ENCODE measurements around the gene WNT7B.

Gene WNT7B

GRCh38 chr22:45919504-45920286 is 57.3 kb downstream of the WNT7B start:
- TF ChIP-seq CTCF (IDR thresholded peaks at IDR 0.05; ENCODE audit: extremely low read depth, insufficient read depth, missing control alignments), result no peak
- in situ Hi-C loops (cut with MboI; ENCODE audit: low pct_unique_long_range_greater_than_20kb, low sequenced_read_pairs, unreplicated experiment), result no loop called here
- no peak for DNase-seq (ENCODE audit: low spot score)

- no peak for DNase-seq (ENCODE audit: low spot score)
- in situ Hi-C loops (cut with MboI; ENCODE audit: low pct_unique_long_range_greater_than_20kb, low sequenced_read_pairs, unreplicated experiment), result no loop called here
- TF ChIP-seq CTCF (IDR thresholded peaks at IDR 0.05; ENCODE audit: extremely low read depth, insufficient read depth, missing control alignments), result no peak
These were observed 58.2 kb downstream of the WNT7B start for GRCh38 chr22:45918459-45919370.

DNA sequence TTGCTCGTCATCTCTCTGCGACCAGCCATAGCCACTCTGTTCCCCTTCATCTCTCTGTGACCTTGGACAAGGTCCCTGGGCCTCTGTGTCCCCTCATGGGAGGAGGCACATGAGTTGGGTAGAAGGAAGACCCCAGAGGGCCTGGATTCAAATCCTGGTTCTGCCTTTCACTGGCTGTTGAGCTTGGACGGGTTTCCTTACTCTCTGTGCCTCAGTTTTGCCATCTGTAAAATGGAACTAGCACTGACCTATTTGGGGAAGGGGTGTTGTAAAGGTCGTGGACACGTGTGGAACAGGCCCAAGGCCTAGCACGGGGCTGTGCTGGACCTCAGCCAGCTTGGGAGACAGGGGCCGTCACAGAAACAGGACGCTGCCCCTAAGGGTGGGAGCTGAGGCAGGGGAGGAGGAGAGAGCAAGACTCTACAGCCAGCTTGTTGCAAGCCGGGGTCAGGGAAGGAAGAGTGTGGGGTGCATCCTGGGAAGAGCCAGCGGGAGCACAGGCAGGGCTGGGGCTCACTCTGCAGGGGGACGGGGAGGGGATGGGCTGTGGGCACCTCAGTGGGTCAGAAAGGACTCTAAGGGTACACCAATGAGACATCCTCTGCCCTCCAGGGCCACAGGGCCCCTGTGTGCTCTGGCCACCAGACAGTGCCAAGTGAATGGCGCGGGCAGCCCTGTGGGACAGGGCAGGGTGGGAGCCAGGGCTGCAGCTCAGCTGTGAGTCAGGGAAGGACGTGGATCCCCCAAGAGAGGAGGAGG is 59.1 kb downstream of the WNT7B start:
- TF ChIP-seq CTCF (IDR thresholded peaks at IDR 0.05; ENCODE audit: extremely low read depth, insufficient read depth, missing control alignments), result no peak
- in situ Hi-C loops (cut with MboI; ENCODE audit: low pct_unique_long_range_greater_than_20kb, low sequenced_read_pairs, unreplicated experiment), result no loop called here
- no peak for DNase-seq (ENCODE audit: low spot score)

DNA sequence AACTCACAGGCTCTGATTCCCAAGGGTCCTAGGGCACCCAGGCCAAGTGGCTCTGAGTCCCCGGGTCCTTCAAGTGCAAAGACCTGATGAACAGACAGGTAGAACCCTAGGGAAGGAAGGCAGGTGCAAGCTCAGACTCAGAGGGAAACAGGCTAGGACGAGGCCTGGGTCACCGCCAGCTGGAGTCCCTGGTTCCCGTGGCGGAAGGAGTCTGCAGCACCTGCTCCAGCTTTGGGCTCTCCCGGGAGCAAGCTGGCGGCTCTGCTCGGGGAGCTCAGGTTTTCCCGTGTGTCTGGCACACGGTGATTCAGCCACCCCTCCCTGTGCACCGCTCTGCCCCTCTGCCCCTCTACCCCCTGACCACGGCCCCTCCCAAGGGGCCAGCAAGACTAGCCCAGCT is 59.8 kb downstream of the WNT7B start:
- no peak for DNase-seq (ENCODE audit: low spot score)
- TF ChIP-seq CTCF (IDR thresholded peaks at IDR 0.05; ENCODE audit: extremely low read depth, insufficient read depth, missing control alignments), result no peak
- in situ Hi-C loops (cut with MboI; ENCODE audit: low pct_unique_long_range_greater_than_20kb, low sequenced_read_pairs, unreplicated experiment), result no loop called here

GRCh38 chr22:45916515-45916914 is 60.4 kb downstream of the WNT7B start:
- no peak for TF ChIP-seq CTCF (IDR thresholded peaks at IDR 0.05; ENCODE audit: extremely low read depth, insufficient read depth, missing control alignments)
- in situ Hi-C loops (cut with MboI; ENCODE audit: low pct_unique_long_range_greater_than_20kb, low sequenced_read_pairs, unreplicated experiment), result no loop called here
- no peak for DNase-seq (ENCODE audit: low spot score)

DNA sequence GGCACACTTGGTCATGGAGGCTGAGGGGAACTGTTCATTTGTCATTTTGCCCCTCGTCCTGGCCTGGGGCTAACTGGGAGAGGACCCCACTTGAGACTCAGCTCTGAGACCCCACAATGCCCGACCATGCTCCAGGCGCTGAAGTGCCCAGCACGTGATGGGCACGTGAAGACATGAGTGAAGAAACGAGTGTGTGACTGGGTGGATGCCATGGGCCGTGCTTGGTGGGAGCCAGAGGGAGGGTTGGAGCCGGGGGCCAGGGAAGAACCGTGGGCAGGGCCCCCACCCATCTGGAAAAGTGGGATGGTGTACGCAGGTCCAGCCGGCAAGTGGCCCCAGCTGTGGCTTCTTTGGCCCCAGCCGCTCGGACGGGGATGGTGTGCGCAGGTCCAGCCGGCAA is 61.1 kb downstream of the WNT7B start:
- no peak for TF ChIP-seq CTCF (IDR thresholded peaks at IDR 0.05; ENCODE audit: extremely low read depth, insufficient read depth, missing control alignments)
- in situ Hi-C loops (cut with MboI; ENCODE audit: low pct_unique_long_range_greater_than_20kb, low sequenced_read_pairs, unreplicated experiment), result no loop called here

More for the DNA sequence above, 61.1 kb downstream of the WNT7B start:
- no peak for DNase-seq (ENCODE audit: low spot score)

Measured in GM13977 (cell line).